Stimulated activated CD4-positive, alpha-beta T cell treated with anti-CD3 and anti-CD28 coated beads, Interleukin-15, amount 100 ng/mL, for 24 hours (primary cell): ENCODE results near the gene TRPM6.
"Not testable (repeated sequence)": the region's sequence is repeated elsewhere in the genome, so short reads cannot be mapped to it uniquely, and the experiment has no call there.

Source experiments
- DNase-seq: peaks from one replicate; pipeline ENCODE4 v3.0.0-alpha.2; 2020

Gene TRPM6, protein sequence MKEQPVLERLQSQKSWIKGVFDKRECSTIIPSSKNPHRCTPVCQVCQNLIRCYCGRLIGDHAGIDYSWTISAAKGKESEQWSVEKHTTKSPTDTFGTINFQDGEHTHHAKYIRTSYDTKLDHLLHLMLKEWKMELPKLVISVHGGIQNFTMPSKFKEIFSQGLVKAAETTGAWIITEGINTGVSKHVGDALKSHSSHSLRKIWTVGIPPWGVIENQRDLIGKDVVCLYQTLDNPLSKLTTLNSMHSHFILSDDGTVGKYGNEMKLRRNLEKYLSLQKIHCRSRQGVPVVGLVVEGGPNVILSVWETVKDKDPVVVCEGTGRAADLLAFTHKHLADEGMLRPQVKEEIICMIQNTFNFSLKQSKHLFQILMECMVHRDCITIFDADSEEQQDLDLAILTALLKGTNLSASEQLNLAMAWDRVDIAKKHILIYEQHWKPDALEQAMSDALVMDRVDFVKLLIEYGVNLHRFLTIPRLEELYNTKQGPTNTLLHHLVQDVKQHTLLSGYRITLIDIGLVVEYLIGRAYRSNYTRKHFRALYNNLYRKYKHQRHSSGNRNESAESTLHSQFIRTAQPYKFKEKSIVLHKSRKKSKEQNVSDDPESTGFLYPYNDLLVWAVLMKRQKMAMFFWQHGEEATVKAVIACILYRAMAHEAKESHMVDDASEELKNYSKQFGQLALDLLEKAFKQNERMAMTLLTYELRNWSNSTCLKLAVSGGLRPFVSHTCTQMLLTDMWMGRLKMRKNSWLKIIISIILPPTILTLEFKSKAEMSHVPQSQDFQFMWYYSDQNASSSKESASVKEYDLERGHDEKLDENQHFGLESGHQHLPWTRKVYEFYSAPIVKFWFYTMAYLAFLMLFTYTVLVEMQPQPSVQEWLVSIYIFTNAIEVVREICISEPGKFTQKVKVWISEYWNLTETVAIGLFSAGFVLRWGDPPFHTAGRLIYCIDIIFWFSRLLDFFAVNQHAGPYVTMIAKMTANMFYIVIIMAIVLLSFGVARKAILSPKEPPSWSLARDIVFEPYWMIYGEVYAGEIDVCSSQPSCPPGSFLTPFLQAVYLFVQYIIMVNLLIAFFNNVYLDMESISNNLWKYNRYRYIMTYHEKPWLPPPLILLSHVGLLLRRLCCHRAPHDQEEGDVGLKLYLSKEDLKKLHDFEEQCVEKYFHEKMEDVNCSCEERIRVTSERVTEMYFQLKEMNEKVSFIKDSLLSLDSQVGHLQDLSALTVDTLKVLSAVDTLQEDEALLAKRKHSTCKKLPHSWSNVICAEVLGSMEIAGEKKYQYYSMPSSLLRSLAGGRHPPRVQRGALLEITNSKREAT (N-terminal part only)

DNA sequence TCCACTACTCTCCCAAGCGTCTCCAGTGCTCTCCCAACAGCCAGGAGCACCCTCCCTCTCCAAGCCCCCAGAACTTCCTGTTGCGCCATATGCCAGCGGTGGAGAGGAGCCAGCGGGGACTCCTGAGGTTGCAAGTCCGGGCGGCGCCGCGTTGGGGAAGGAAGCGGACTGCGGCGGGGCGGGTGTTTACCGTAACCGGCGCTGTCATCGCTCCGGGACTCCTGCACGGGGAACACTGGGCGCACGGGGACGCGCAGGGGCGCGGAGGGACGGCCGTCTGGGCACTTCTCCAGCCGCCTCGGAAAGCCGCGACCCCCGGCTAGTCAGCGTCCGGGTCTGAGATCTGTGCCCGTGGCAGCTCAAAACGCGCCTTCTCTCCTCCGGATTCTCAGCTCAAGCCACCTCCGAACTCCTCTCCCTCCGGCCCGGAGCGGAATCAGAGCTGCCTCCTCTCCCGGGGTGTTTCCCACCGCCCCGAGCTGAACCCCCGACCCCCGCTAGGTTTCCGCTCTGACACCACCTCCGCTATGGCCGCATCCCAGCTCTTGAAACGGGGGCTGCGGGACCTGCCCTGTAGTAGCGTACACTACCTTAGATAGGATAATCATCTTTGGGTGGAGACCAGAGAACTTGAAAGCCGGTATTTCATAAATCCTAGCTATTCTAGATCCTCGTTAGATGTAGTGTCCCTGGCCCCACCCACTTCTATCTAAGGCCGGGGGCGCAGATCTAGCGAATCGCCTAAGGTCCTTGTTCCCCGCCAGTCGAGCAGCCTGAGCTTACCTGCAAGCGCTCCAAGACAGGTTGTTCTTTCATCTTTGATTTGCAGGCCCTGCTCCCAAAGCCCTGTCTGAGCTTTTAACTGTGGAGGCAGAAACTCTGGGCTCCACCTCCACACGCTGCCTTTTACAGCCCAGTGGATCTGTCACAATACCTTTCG, at the start of gene TRPM6:
Gene TRPM6, minus strand, starts transcription at position 881 of the 940 bp plus-strand sequence. Its CDS starts 65 bp downstream, at position 816.
- peak; percentile 63 for DNase-seq

DNA sequence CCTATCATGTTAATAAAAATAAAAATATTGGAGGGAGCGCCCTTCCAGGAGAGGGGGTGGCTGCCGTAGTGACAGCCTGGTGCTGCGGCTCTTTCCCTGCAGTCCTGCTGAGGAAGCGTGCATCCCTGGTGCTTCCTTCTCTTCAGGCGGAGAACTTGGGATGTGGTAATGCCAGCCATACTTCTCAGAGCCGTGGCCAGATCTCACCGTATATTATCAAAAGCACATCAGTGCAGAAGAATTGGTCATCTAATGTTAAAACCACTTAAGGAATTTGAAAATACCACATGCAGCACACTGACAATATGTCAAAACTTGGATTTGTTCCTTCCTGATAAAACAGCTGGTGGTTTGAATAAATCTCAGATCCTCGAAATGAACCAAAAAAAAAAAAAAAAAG, 47.3 kb upstream of the TRPM6 start:
- no peak for DNase-seq

DNA sequence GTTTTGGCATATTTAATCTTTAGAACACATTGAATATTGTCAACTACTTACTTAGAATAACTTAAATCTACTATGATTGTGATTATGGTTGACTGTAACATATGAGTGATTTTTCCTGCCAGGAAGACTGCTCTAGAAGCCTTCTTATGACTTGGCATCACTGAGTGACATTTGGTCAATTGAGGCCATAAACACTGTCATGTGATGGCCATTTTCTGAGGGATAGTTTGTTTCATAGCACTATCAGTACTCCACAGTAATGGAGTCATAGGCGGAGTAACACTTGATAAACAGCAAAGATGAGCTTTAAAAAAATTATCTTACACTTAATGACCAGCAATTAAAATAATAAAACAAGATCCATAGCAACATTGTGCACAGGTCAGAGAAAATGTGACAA, 34.0 kb upstream of the TRPM6 start:
- DNase-seq: no peak

DNA sequence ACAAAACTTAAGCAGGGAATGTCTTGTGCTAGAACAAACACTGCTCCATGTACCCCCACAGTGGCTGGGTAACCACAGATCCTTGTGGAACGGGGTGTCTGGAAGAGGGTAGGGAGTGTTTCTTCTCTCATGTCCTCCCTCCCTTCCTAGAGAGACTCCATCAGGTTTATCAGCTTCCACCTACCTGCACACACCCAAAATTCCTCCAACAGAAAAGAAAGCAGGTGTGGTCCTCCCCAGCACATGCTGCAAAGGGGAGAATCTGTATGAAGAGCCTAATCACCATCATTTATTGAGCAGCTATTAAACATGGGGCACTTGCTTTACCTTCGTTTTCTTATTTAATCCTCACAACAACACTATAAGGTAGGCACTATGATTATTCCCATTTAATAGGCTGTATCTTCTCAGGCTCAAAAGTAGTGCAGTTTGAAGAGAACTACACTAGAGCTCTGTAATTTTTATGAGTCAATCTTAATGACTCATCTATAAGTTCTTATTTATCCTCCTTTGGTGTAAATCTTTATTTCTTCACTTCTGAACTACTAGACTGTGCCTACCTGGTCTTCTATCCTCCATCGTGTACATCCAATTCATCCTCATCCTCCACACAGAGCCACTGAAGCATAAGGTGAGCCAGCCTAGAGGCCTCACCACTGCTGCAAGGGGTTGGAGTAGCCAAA, 33.4 kb upstream of the TRPM6 start:
- DNase-seq: no peak

DNA sequence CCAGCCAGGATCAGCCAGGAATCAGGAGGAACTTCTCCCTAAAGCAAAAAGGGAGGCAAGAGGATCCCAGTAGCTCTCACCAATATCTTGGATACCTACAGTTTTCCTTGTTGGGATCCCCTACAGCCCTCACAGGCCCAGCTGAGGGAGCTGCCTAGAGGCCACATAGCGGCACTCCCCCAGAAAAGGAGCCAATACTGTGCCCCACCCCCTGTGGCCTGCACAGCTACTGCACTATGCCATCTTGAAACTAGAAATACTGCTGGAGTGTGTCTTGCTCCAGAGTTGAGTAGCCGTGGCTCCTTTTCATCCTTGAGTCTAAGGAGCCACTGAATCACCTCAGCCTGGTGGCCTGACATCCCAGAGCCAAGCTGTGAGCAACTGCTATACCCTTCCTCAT, 22.3 kb upstream of the TRPM6 start:
- DNase-seq: no peak

DNA sequence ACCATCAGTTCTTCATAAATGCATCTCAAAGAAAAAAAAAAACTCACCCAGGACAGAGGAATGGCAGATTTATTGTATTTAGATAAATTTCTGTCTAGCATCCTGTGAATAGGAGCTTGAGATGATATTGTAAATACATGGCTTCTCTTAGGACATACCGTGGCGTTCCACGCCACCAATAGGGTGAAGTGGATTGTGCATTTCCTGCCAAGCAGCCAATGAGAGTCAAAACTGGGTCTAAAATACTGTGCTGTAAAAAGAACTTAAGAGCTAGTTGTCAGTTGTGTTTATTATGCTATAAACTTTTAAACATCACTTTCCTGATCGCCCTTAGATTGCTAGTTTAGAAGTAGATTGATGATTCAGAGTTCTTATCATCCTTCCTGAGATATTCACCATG, 20.9 kb upstream of the TRPM6 start:
- no peak for DNase-seq

DNA sequence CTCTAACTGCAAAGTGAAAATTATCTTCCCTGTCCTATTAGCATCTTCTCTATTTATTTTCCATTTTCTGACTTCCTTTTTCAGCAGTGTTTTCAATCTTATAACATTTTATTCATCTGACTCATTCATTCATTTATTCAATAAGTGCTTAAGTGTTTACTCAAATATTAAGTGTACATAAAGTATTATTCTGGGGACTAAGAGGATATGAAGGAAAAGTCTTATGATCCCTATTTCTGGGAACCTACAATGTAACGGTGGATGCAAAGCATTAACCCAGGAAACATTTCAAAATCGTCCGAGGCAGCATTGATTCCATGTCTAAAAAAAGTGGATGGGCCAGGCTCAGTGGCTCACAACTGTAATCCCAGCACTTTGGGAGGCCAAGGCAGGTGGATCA, 19.4 kb upstream of the TRPM6 start:
- DNase-seq: no peak

DNA sequence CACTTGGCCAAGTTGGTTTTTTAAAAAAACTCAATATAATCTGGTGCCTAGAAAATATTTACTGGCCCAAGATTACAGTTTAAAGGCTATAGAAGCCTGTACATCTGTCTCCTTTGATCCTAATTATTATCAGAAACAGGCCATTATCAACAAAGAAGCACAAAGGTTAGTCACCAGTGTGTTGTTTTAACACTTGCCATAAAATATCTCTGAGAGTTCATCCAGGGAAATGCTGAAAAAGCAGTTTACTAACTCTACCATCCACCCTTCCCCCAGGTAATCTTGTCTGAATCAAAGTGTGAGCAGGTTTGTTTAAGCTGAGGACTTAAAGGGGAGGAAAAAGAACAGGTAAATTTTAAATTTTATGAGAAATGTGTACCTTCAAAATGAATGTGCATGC, 13.3 kb upstream of the TRPM6 start:
- DNase-seq: no peak

DNA sequence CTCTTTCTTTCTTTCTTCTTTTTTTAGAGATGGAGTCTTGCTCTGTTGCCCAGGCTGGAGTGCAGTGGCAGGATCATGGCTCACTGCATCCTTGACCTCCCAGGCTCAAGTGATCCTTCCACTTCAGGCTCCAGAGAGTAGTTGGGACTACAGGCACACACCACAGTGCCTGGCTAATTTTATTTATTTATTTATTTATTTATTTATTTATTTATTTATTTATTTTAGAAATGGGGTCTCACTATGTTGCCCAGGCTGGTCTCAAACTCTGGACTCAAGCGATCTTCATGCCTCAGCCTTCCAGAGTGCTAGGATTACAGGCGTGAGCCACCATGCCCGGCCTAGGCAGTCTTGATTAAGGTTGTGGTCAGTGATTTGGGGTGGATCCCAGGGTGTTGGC, 728 bp upstream of the TRPM6 start:
- not testable (repeated sequence) for DNase-seq

DNA sequence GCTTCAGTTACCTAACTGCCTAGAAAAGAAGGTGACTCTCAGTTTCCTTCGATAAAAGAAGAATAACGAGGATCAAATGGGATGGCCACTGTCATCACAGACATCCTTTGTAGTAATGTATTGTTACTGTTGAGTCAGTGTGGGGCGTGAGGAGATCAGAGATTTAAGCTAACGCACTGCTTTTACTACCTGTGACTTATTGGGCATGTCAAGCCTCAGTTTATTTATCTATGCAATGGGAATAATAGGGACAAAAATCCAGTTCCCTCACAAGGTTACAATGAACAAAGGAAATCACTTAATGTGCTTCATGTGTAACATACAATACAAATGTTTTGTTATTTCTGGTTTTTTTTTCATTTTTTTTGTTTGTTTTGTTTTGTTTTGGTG, 255 bp upstream of the TRPM6 start:
- DNase-seq: no peak

DNA sequence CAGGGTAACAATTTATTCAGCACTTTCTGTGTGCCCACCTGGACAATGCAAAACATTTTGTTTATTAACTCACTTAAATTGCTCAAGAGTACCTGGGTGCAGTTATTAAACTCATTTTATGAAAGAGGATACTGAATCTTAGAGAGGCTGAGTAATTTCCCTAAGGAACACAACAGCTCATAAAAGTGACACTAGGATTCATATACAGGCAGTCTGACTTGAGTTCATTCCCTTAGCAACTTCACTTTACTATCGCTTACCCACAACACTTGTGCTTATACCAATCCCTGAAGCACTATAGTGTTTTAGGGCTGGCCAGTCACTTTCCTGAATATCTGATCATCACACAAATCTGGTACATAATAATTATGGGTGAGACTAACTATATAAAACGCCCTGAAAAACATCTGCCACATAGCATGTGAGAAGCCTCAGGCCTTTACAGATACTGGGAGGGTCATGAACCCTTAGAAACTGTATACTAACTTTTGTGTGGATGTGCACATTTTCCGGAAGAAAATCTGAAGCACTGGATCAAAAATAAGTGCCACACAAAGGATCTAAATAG, 11.3 kb downstream of the TRPM6 start:
- DNase-seq: no peak

DNA sequence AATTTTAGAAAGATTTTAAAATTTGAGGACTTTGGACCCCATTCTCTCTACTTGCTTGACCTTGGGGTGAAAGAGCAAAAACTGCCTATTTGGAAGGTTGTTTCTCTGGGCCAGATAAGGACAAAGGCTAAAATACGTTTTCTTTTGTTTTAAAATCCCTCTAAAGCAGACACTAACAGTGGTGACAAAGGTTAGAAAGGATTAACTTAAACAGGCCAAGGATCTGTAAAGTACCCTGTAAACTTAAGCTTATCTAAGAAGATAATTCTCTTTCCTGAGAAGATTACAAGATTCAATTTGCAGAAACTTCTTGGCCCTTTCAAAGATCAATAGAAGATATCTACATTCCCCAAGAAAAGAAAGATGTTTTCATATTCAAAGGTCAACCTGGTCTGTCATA, 12.1 kb downstream of the TRPM6 start:
- no peak for DNase-seq

DNA sequence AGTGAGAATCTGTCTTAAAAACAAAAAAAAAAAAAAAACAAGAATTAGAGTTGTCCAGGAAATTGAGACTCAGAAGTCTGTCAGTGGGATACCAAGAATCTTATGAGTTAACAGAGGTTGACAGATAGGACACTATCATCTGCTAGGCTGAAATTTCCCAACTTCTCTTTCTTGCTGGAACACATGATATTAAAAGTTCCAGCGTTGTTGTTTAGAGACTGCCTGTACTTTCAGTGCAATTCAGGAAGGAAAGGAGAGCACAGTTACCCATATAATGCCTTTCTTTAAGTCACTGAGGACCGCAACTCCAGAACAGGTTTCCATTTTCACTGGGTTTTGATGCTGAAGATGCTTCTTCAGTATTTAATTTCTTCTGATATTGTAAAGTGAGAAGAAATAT, 13.5 kb downstream of the TRPM6 start:
- no peak for DNase-seq

DNA sequence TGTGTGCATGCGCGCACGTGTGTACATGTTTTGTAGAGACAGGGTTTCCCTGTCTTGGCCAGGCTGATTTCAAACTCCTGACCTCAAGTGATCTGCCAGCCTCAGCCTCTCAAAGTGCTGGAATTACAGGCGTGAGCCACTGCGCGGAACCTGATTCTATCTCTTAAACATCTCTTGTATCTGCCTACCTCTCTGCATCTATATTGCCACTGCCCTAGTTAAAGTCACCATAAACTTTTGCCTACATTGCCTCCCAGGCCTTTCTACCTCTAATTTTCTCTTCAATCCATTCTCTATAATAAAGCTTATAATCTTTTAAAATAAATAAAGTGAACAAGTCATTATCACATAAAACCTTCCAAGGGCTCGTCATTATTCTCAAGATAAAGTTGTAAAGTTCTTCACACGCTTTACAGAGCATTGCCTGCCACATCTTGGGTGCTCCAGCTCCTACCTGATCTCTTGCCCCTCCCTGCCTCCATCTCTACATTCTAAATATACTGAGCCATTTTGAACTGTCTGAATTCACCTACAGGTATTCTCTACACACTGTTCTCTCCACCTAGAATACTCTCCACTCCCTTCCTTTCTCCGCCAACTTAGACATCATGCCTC, 15.0 kb downstream of the TRPM6 start:
- no peak for DNase-seq

DNA sequence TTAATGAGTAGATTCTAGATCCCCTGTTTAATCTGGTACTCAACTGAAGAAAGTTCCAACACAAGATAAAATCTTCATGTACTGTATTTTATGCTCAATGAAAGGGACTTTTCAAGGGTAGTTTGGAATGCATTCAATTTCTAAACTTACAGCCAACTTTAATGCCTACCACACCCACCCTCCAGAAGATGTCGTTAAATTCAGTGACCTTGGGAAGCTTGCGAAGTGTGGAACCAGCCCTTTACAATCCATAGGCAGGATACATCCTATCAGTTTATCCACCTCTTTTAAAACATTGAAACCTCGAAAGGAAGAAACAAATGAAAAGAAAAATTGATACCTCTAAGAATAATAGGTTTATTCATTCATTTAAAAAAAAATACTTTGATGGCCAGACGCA, 20.2 kb downstream of the TRPM6 start:
- no peak for DNase-seq

DNA sequence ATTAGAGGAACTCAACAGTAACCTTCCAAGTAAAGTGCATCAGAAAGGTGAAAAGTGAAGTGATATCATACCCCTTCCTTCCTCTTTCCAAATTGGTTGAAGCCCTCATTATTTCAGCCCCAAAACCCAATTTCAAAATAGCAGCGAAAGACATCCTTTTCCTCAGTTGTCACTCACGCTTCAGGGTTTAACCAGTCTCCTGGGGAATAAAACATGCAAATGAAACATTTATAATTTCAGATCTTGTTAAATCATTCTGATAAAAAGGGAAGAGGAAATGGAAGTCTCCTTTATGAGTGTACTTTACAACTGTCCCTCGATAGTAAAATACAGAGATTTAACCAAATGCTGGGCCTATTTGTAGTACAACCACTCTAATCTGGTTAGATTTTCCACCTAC, 22.5 kb downstream of the TRPM6 start:
- DNase-seq: no peak

DNA sequence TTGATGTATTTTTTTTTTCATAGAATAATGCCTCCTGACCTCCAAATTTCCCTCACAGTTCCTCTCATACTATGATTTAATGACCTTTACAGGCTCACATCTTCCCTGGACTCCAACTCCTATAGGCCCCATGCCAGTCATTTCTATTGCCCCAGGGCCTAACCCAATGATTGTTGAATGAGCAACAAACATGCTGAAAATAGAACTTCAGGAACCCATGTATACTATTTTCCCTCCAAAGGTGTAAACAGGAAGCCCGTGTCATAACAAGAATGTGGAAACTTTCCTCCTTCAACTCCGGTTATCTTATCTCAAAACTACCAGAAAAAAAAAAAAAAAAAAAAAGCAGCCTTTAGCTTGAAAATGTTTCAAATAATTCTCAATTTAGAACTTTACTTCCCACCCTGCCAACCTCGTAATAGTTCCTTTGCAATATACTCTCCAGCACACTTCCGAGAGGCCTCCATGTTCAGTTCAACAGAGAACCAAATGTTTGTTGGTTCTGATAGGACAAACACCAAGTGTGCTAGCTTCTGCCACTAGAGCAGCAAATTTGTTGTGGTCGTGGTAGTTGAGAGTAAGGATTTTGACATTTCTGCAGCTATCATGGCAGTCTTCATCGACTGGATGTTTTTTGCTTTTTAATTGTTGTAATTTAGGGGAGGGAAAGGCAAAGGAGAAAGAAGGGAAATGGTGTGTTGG, 25.8 kb downstream of the TRPM6 start:
- no peak for DNase-seq

DNA sequence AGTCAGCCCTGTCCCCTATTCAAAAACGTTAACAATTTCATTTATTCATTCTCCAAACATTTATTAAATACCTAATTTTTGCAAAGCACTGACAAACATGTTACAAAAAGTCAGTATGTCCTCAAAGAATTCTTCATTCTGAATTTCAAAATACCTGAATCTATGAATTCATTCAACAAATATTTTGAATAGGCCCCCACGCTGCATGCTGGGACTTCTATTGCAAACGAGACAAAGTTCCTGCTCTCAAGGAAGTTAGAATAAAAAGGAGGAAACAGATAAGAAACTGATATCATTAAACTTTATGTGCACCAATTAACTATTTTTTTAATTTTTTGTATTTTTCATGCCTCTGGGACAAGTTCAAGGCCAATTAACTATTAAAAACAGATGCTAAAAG, 26.6 kb downstream of the TRPM6 start:
- DNase-seq: no peak

DNA sequence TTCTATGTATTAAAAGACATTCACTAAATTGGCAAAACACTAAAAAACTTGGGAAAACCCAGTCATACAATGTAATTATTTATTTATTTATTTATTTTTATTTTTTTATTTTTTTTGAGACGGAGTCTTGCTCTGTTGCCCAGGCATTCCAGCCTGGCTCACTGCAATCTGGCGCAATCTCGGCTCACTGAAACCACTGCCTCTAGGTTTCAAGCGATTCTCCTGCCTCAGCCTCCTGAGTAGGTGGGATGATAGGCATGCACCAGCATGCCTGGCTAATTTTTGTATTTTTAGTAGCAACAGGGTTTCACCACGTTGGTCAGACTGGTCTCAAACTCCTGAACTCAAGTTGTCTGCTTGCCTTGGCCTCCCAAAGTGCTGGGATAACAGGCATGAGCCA, 27.5 kb downstream of the TRPM6 start:
- DNase-seq: not testable (repeated sequence)

DNA sequence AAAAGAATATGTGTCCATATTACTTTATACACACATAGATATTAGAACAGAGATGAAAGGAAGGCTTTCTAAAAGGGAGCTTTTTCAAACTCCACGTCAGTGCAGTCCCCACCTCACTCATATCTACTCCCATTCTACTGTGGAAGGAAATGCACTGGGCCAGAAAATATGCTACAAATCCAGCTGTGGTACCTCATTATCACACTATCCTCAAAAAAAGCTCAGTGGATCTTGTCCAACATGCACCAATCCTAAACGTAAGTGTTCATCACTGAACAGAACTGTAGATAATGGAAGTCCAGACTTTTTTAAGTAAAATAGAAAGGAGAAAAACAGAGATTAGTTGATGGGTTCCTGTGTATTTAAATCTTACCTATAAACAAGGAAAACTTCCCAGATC, 27.9 kb downstream of the TRPM6 start:
- no peak for DNase-seq
